ENCODE measurements around the gene RAMP1. TPM values are rescaled to one million over a fixed set of nuclear protein-coding genes. Genes with fewer than 3 reads are reported as not detected.
"Not testable (repeated sequence)": the region's sequence is repeated elsewhere in the genome, so short reads cannot be mapped to it uniquely, and the experiment has no call there.

RAMP1 gene
- 215 TPM for total RNA-seq

- DNase-seq (ENCODE audit: low spot score) = no peak
Observed at GRCh38 chr2:237859533-237860272, at the start of gene RAMP1. TSS of gene RAMP1 (plus strand) at chr2:237859623. CDS start at chr2:237859676, 53 bp downstream.

DNA sequence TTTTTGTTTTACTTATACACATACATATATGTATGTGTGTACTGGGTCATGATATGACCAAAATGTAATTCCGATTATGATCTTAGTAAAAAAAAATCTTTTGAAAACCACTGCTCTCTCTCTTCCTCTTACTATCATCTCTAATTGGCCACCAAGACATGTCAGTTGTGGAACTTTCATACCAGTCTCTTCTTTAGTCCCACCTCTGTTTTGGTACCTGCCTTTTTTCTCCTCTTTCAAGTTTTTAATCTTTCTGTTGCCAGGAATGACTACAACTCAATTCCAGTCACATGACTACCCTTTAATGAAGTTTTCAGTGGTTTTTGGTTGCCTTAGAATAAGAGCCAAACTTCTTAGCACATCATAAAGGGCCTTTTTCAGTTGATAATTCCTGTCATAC, 43.8 kb upstream of the RAMP1 start:
- DNase-seq (ENCODE audit: low spot score) = no peak

- DNase-seq (ENCODE audit: low spot score) = no peak
Observed at GRCh38 chr2:237816531-237816930, 42.9 kb upstream of the RAMP1 start.

GRCh38 chr2:237818066-237818473, 41.4 kb upstream of the RAMP1 start:
- no peak for DNase-seq (ENCODE audit: low spot score)

- no peak for DNase-seq (ENCODE audit: low spot score)
Observed at GRCh38 chr2:237819231-237819630, 40.2 kb upstream of the RAMP1 start.

DNA sequence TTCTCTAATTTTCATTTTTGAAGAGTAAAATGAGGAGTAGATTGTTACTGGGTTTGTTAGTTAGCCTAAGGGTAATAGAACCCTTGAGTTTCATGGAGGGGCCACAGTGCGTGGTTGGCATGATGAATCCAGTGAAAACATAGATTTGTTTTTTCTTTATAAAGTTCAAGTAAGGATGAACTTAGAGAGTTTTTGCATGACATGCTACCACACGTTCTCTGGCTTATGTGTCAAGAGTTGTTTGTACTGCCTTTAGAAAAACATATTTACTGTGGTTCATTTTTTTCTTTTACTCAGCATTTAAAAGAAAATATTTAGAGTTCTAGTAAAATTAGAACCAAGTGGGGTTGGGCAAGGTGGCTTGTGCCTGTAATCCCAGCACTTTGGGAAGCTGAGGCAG, 39.0 kb upstream of the RAMP1 start:
- DNase-seq (ENCODE audit: low spot score) = no peak

GRCh38 chr2:237823544-237823943, 35.9 kb upstream of the RAMP1 start:
- DNase-seq (ENCODE audit: low spot score) = no peak

DNA sequence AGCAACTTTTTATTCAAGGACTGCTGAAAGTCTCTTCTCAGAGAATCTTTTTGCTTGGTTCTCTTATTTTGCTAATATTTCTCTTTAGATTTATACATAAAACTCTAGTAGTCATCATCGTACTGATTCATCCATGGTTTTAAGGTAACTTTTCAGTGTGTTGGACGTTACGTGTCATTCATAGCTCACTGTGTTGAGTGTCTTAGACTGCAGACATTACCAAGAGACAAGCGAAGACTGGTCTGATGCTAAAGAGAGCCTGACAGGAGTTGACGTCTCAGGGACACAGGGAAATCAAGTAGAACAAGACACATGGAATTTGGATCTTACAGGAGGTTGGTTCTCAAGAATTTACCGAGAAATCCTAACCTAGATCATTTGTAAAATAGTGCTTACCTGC, 35.3 kb upstream of the RAMP1 start:
- DNase-seq (ENCODE audit: low spot score) = no peak

DNA sequence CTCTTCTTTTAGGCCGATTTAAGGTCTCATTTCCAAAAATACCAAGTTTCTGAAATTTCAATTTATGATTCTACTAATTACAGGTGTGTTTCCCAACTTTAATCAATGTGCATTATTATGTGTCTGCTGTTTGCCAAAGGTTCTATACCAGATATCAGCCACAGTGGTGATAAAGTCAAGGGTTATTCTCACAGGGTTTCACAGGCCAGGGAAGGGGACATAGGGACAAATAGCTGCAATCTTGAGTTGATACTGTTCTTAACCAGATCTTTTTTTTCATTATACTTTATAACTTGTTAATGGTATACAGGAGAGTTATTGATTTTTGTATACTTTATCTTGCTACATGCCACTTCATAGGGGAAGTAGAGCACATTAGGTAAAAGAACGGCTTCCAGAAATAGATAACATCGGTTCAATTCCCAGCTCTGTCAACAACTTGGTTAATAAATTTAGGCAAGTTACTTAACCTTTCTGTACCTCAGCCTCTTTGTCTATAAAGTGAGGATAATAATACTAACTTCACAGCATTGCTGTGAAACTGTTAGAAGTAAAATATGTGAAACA, 31.9 kb upstream of the RAMP1 start:
- no peak for DNase-seq (ENCODE audit: low spot score)

- no peak for DNase-seq (ENCODE audit: low spot score)
Observed at GRCh38 chr2:237830522-237830921, 28.9 kb upstream of the RAMP1 start.

- DNase-seq (ENCODE audit: low spot score) = no peak
Observed at GRCh38 chr2:237833546-237833945, 25.9 kb upstream of the RAMP1 start.

DNA sequence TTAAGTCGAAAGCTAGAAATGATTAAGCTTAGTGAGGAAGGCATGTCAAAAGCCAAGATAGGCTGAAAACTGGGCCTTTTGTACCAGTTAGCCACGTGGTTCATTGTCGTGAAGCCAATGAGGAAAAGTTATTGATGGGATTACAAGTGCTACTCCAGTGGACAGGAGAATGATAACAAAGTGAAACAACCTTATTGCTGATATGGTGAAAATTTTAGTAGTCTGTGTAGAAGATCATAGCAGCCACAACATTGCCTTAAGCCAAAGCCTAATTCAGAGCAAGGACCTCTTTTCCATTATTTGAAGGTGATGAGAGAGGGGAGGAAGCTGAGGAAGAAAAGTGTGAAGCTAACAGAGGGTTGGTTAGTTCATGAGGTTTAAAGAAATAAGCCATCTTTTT, 24.1 kb upstream of the RAMP1 start:
- peak; percentile 36 for DNase-seq (ENCODE audit: low spot score)

DNA sequence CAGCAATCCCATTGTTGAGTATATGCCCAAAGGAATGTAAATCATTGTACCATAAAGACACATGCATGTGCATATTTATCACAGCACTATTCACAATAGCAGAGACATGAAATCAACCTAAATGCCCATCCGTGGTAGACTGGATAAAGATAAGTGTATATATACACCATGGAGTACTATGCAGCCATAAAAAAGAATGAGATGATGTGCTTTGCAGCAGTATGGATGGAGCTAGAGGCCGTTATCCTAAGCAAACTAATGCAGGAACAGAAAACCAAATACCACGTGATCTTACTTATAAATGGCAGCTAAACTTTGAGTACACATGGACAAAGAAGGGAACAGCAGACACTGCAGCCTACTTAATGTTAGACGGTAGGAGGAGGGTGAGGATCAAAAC, 18.4 kb upstream of the RAMP1 start:
- DNase-seq (ENCODE audit: low spot score) = no peak

DNA sequence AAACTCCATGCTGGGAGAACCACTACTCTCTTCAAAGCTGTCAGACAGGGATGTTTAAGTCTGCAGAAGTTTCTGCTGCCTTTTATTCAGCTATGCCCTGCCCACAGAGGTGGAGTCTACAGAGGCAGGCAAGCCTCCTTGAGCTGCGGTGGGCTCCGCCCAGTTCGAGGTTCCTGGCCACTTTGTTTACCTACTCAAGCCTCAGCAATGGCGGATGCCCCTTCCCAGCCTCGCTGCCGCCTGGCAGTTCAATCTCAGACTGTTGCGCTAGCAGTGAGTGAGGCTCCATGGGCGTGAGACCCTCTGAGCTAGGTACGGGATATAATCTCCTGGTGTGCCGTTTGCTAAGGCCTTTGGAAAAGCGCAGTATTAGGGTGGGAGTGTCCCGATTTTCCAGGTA, 10.5 kb upstream of the RAMP1 start:
- not testable (repeated sequence) for DNase-seq (ENCODE audit: low spot score)

DNA sequence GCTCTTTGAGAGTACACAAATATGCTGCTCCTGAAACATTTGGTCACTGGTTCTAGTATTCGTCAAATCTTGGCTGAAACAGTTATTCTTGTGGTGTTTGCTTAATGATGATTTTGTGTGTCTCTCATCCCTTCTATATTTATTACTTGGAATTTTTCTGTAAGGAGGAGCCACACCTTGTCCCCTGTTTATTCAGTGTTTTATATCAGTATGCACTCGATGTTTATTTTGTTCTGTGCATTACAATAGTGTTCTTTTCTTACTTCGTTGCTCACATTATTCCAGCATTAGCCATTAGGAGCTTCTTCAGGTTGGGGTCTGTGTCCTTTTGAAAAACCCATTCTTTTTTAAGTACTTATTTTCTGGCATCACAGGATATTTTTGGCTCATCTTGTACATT, 5.1 kb upstream of the RAMP1 start:
- DNase-seq (ENCODE audit: low spot score) = no peak

DNA sequence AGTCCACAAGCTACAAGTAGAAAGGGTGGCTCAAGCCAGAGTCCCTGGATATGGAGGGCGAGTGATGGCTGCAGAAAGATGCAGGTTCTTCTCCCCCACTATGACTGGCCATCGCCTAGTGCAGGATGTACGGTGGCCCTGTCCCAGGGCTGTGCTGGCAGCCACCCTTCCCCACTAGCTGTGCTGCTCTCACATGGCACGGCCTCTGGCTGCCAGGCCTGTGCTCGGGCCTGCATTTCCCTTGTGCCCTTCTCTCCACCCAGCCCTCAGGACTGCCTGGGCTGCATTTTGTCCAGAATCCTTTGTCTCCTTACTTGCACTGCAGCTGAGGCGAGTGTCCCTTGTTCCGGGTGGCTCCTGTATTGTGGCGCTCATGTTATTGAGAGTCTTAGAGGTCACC, 1.6 kb upstream of the RAMP1 start:
- no peak for DNase-seq (ENCODE audit: low spot score)

- DNase-seq (ENCODE audit: low spot score) = peak; percentile 76
Observed at GRCh38 chr2:237858294-237859081, 935 bp upstream of the RAMP1 start.

DNA sequence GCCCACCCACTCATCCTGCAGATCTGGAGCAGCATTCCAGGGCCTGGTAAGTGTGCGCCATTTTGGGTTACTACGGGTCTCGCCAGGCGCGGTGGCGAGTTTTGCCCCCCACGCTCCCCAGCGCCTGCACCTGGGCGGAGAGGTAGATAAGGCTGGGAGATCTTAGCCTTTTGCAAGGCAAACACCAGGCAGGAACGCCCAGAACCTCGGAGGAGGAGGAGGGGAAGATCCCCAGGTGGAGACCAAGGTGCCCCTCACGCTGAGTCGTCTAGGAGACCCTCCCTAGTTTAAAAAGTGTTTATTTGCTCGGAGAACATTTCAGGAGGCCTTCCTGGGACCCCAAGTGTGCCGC, 365 bp upstream of the RAMP1 start:
- no peak for DNase-seq (ENCODE audit: low spot score)

- no peak for DNase-seq (ENCODE audit: low spot score)
Observed at GRCh38 chr2:237860273-237860935, 981 bp downstream of the RAMP1 start.

GRCh38 chr2:237861875-237862527, 2.6 kb downstream of the RAMP1 start:
- no peak for DNase-seq (ENCODE audit: low spot score)

GRCh38 chr2:237862528-237862895, 3.1 kb downstream of the RAMP1 start:
- DNase-seq (ENCODE audit: low spot score) = no peak

DNA sequence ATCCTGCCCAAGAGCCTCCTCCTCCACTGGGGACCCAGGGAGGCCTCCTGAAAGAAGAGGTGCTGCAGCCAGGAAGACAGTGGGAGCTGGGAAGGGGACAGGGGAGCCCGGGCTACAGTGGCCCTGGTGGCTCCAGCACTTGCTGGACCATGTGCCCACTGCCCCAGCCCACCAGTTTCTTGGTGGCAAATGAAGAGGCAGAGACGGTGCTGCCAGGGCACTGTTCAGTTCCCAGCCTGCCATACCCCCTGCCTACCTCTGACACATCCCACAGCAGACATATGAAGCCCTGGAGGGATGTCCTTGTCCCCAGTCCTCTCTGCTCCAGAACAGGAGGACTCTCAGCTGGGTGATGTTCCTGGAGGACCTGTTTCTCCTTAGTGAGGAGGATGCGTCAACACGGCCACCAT, 3.7 kb downstream of the RAMP1 start:
- DNase-seq (ENCODE audit: low spot score) = no peak
